HEK293 (cell line): ENCODE results near the gene PARD3.

Experiments used
- CTCF ChIA-PET: fragments of 350-600 bp; formaldehyde crosslinking; extraction: SDS; loops from one replicate; lab custom pipeline; 2021; ENCODE audit warnings: antibody characterized with exemption; lab: Yijun Ruan, JAX
- POLR2A ChIA-PET: fragments of 300-600 bp; formaldehyde crosslinking; extraction: SDS; loops from one replicate; lab custom pipeline; 2020; ENCODE audit warnings: antibody characterized with exemption, inconsistent platforms; lab: Yijun Ruan, JAX
- H3K27ac ChIP-seq: fragments of 200-500 bp; sonication (Bioruptor generic); 2 replicates; pipeline ENCODE4 v1.5.1; 2014; ENCODE audit warnings: low read depth, low read length, control low read depth, inconsistent platforms; ENCODE audit errors: extremely low read depth
- H3K36me3 ChIP-seq, 2 experiments: fragments of 200-500 bp in 1 of 2; sonication (Bioruptor generic) in 1 of 2; 1 replicate in 1 of 2; 2 replicates in 1 of 2; pipeline ENCODE4 v1.5.1; 2014 to 2017; ENCODE audit warnings: inconsistent platforms in 2 of 2, low read length in 2 of 2; ENCODE audit not compliant: control insufficient read depth in 2 of 2, insufficient read depth in 1 of 2
- H3K4me1 ChIP-seq: fragments of 200-500 bp; sonication (Bioruptor generic); 2 replicates; pipeline ENCODE4 v1.5.1; 2014; ENCODE audit warnings: mild to moderate bottlenecking, low read length, inconsistent platforms; ENCODE audit not compliant: control insufficient read depth, insufficient read depth
- H3K4me3 ChIP-seq: 2 replicates; pipeline ENCODE4 v1.5.1; 2011; ENCODE audit warnings: low read depth, mild to moderate bottlenecking, control low read depth, low read length, moderate library complexity
- H3K9me3 ChIP-seq: fragments of 200-500 bp; sonication (Bioruptor generic); 2 replicates; pipeline ENCODE4 v1.5.1; 2014; ENCODE audit warnings: low read depth, low read length, inconsistent platforms; ENCODE audit not compliant: control insufficient read depth, insufficient read depth
- GLI4 ChIP-seq: fragments of 450-650 bp; formaldehyde crosslinking; IDR thresholded peaks from 2 replicates; pipeline ENCODE4 v1.5.1; 2016; ENCODE audit warnings: missing biosample characterization, missing genetic modification characterization
- HOXC10 ChIP-seq: sonication (generic); formaldehyde crosslinking; IDR thresholded peaks from 2 replicates; pipeline ENCODE4 v1.8.1; 2023; ENCODE audit warnings: mild to moderate bottlenecking, missing genetic modification reagents
- HOXD13 ChIP-seq: sonication (generic); formaldehyde crosslinking; IDR thresholded peaks from 2 replicates; pipeline ENCODE4 v1.8.0; 2022; ENCODE audit warnings: missing genetic modification reagents, borderline replicate concordance
- KLF16 ChIP-seq: fragments of 450-650 bp; formaldehyde crosslinking; IDR thresholded peaks from 2 replicates; pipeline ENCODE4 v1.5.1; 2017; ENCODE audit warnings: missing biosample characterization, missing genetic modification characterization
- KLF9 ChIP-seq: fragments of 450-650 bp; formaldehyde crosslinking; IDR thresholded peaks from 2 replicates; pipeline ENCODE4 v1.5.1; 2016; ENCODE audit warnings: missing biosample characterization, missing genetic modification characterization, low read depth
- SP3 ChIP-seq: fragments of 450-650 bp; formaldehyde crosslinking; IDR thresholded peaks from 2 replicates; pipeline ENCODE4 v1.5.1; 2016; ENCODE audit warnings: missing biosample characterization, missing genetic modification characterization
- SP7 ChIP-seq: fragments of 450-650 bp; formaldehyde crosslinking; IDR thresholded peaks from 2 replicates; pipeline ENCODE4 v1.5.1; 2016; ENCODE audit warnings: missing biosample characterization, missing genetic modification characterization
- WT1 ChIP-seq: fragments of 450-650 bp; formaldehyde crosslinking; IDR thresholded peaks from 2 replicates; pipeline ENCODE4 v1.5.1; 2016; ENCODE audit warnings: missing biosample characterization, missing genetic modification characterization
- YY2 ChIP-seq: fragments of 450-650 bp; formaldehyde crosslinking; IDR thresholded peaks from 2 replicates; pipeline ENCODE4 v1.5.1; 2016; ENCODE audit warnings: missing biosample characterization, missing genetic modification characterization
- ZBTB1 ChIP-seq: fragments of 450-650 bp; formaldehyde crosslinking; IDR thresholded peaks from 2 replicates; pipeline ENCODE4 v1.5.1; 2016; ENCODE audit warnings: missing biosample characterization, missing genetic modification characterization
- ZBTB11 ChIP-seq: fragments of 450-650 bp; formaldehyde crosslinking; conservative IDR thresholded peaks from 2 replicates; pipeline ENCODE4 v1.5.1; 2016; ENCODE audit warnings: low read depth, missing biosample characterization, missing genetic modification characterization
- ZBTB20 ChIP-seq: fragments of 450-650 bp; formaldehyde crosslinking; IDR thresholded peaks from 2 replicates; pipeline ENCODE4 v1.5.1; 2016; ENCODE audit warnings: missing biosample characterization, missing genetic modification characterization
- ZIC2 ChIP-seq: fragments of 450-650 bp; formaldehyde crosslinking; IDR thresholded peaks from 2 replicates; pipeline ENCODE4 v1.5.1; 2016; ENCODE audit warnings: missing biosample characterization, missing genetic modification characterization
- ZNF138 ChIP-seq: fragments of 450-650 bp; formaldehyde crosslinking; IDR thresholded peaks from 2 replicates; pipeline ENCODE4 v1.5.1; 2016; ENCODE audit warnings: missing biosample characterization, missing genetic modification characterization, borderline replicate concordance
- ZNF19 ChIP-seq: fragments of 450-650 bp; formaldehyde crosslinking; IDR thresholded peaks from 2 replicates; pipeline ENCODE4; 2016; ENCODE audit warnings: missing biosample characterization, missing genetic modification characterization, low read depth
- ZNF221 ChIP-seq: fragments of 450-650 bp; formaldehyde crosslinking; IDR thresholded peaks from 2 replicates; pipeline ENCODE4 v1.5.1; 2017; ENCODE audit warnings: missing biosample characterization, missing genetic modification characterization, borderline replicate concordance
- ZNF302 ChIP-seq: fragments of 450-650 bp; formaldehyde crosslinking; IDR thresholded peaks from 2 replicates; pipeline ENCODE4 v1.5.1; 2016; ENCODE audit warnings: missing biosample characterization, missing genetic modification characterization, low read depth
- ZNF335 ChIP-seq: fragments of 450-650 bp; formaldehyde crosslinking; conservative IDR thresholded peaks from 2 replicates; pipeline ENCODE4 v1.5.1; 2016; ENCODE audit warnings: missing biosample characterization, missing genetic modification characterization
- ZNF398 ChIP-seq: fragments of 450-650 bp; formaldehyde crosslinking; IDR thresholded peaks from 2 replicates; pipeline ENCODE4 v1.5.1; 2017; ENCODE audit warnings: missing biosample characterization, missing genetic modification characterization
- ZNF404 ChIP-seq: fragments of 450-650 bp; formaldehyde crosslinking; IDR thresholded peaks from 2 replicates; pipeline ENCODE4 v1.5.1; 2017; ENCODE audit warnings: missing biosample characterization, missing genetic modification characterization
- ZNF423 ChIP-seq: fragments of 450-650 bp; formaldehyde crosslinking; IDR thresholded peaks from 2 replicates; pipeline ENCODE4 v1.5.1; 2016; ENCODE audit warnings: missing biosample characterization, missing genetic modification characterization
- ZNF473 ChIP-seq: fragments of 450-650 bp; formaldehyde crosslinking; IDR thresholded peaks from 2 replicates; pipeline ENCODE4 v1.5.1; 2017; ENCODE audit warnings: missing biosample characterization, missing genetic modification characterization
- ZNF521 ChIP-seq: fragments of 450-650 bp; formaldehyde crosslinking; IDR thresholded peaks from 2 replicates; pipeline ENCODE4 v1.5.1; 2017; ENCODE audit warnings: missing biosample characterization, mild to moderate bottlenecking, missing genetic modification characterization
- ZNF549 ChIP-seq: fragments of 450-650 bp; IDR thresholded peaks from 2 replicates; pipeline ENCODE4 v1.5.1; 2018; ENCODE audit warnings: missing biosample characterization, missing genetic modification characterization, mild to moderate bottlenecking, inconsistent platforms, moderate library complexity
- ZNF561 ChIP-seq: fragments of 450-650 bp; IDR thresholded peaks from 2 replicates; pipeline ENCODE4 v1.5.1; 2018; ENCODE audit warnings: missing biosample characterization, missing genetic modification characterization, borderline replicate concordance
- ZNF692 ChIP-seq: fragments of 450-650 bp; formaldehyde crosslinking; IDR thresholded peaks from 2 replicates; pipeline ENCODE4 v1.5.1; 2016; ENCODE audit warnings: missing biosample characterization, missing genetic modification characterization
- ZNF76 ChIP-seq: fragments of 450-650 bp; formaldehyde crosslinking; IDR thresholded peaks from 2 replicates; pipeline ENCODE4; 2016; ENCODE audit warnings: low read depth, missing biosample characterization, missing genetic modification characterization, borderline replicate concordance
- ZSCAN23 ChIP-seq: fragments of 450-650 bp; formaldehyde crosslinking; IDR thresholded peaks from 2 replicates; pipeline ENCODE4 v1.5.1; 2016; ENCODE audit warnings: missing biosample characterization, missing genetic modification characterization
- ZSCAN5A ChIP-seq: fragments of 450-650 bp; formaldehyde crosslinking; IDR thresholded peaks from 2 replicates; pipeline ENCODE4 v1.5.1; 2016; ENCODE audit warnings: missing biosample characterization, missing genetic modification characterization
- ZXDB ChIP-seq: fragments of 450-650 bp; formaldehyde crosslinking; IDR thresholded peaks from 2 replicates; pipeline ENCODE4 v1.5.1; 2016; ENCODE audit warnings: missing biosample characterization, missing genetic modification characterization

Gene PARD3

GRCh38 chr10:34815185-34816084, at the start of gene PARD3:
PARD3 (minus strand) TSS chr10:34815296; CDS start chr10:34814995, 301 bp downstream.
- CTCF ChIA-PET, result interaction anchor here (1.1 kb wide), 1 partner anchor 82 kb away, joined by 5 read pairs; no protein-coding TSS in a partner anchor
- POLR2A ChIA-PET, result interaction anchor here (0.6 kb wide), 1 partner anchor 13 kb away, joined by 4 read pairs; no protein-coding TSS in a partner anchor
- H3K9me3 ChIP-seq, result no peaks in the 10 kb centered on the region
- H3K4me3 ChIP-seq, result peak within 1 kb of the TSS; percentile 77
- H3K4me1 ChIP-seq, result peaks cover 16% of the 10 kb centered on the region
- peak within 1 kb of the TSS; percentile 98 for H3K27ac ChIP-seq
- no peaks in the 10 kb centered on the region for H3K36me3 ChIP-seq
- TF ChIP-seq ZBTB20 (tag by site-specific recombination), result peak; percentile 61; the same call in 1 of the 2 replicates
- TF ChIP-seq ZXDB, result peak; percentile 33; the same call in 1 of the 2 replicates
- TF ChIP-seq HOXD13 (CRISPR knock-in tag), result no peak
- 0 out of 2 replicates have a peak, but pooled peaks have one; percentile 20 for TF ChIP-seq KLF9
- no peak for TF ChIP-seq ZNF521 (tag by site-specific recombination)
- no peak for TF ChIP-seq WT1 (tag by site-specific recombination)
- no peak for TF ChIP-seq ZSCAN5A (tag by site-specific recombination)
- no peak for TF ChIP-seq ZNF19 (tag by site-specific recombination)
- no peak for TF ChIP-seq ZNF692 (tag by site-specific recombination)
- no peak for TF ChIP-seq ZNF561
- no peak for TF ChIP-seq ZNF473 (tag by site-specific recombination)
- peak; percentile 43 for TF ChIP-seq ZIC2 (tag by site-specific recombination)
- TF ChIP-seq SP3 (tag by site-specific recombination), result peak; percentile 62
- no peak for TF ChIP-seq ZNF76 (tag by site-specific recombination)
- TF ChIP-seq ZNF423 (tag by site-specific recombination), result no peak
- 0 out of 2 replicates have a peak, but pooled peaks have one; percentile 41 for TF ChIP-seq KLF16
- no peak for TF ChIP-seq ZBTB1 (tag by site-specific recombination)
- no peak for TF ChIP-seq ZNF302
- no peak for TF ChIP-seq GLI4 (tag by site-specific recombination)
- no peak for TF ChIP-seq ZNF549 (tag by site-specific recombination)
- TF ChIP-seq ZNF404 (tag by site-specific recombination), result no peak
- no peak for TF ChIP-seq ZNF335 (tag by site-specific recombination)
- no peak; the same call in 1 of the 2 replicates for TF ChIP-seq ZBTB11 (tag by site-specific recombination)
- TF ChIP-seq YY2 (tag by site-specific recombination), result no peak
- no peak for TF ChIP-seq ZSCAN23 (tag by site-specific recombination)
- no peak for TF ChIP-seq ZNF138
- TF ChIP-seq SP7 (tag by site-specific recombination), result 0 out of 2 replicates have a peak, but pooled peaks have one; percentile 23
- TF ChIP-seq ZNF221 (tag by site-specific recombination), result no peak
- peak; percentile 85 for TF ChIP-seq ZNF398 (tag by site-specific recombination)
- TF ChIP-seq HOXC10 (CRISPR knock-in tag), result no peak
